ENCODE measurements around the gene USP9Y. TPM values are rescaled to one million over a fixed set of nuclear protein-coding genes. Genes with fewer than 3 reads are reported as not detected.
"Not testable (repeated sequence)": the region's sequence is repeated elsewhere in the genome, so short reads cannot be mapped to it uniquely, and the experiment has no call there.

USP9Y gene
- total RNA-seq: 10 to 100 TPM in 2 of 4 donors, under 1 TPM in 1, not detected in 1; 0.13 to 59.9 (median 47.6) TPM

- 94 to 100% methylated on average over 1 of the region's 1 CpG for WGBS, 2 donors
- TF ChIP-seq POLR2A (IDR thresholded peaks at IDR 0.05) (no peak), CTCF (IDR thresholded peaks at IDR 0.05) (no peak)
- DNase-seq: no peak
- H3K36me3 ChIP-seq: no peaks in the 10 kb centered on the region
- no peak within 1 kb of the TSS for H3K27ac ChIP-seq
- intact Hi-C loops (cut with DNase I): no loop called here
- H3K4me1 ChIP-seq: no peaks in the 10 kb centered on the region
- H3K27me3 ChIP-seq: no peaks in the 10 kb centered on the region
- H3K9me3 ChIP-seq: no peaks in the 10 kb centered on the region
- no peak within 1 kb of the TSS for H3K4me3 ChIP-seq (replicated peaks in 1 of 3)
Observed at GRCh38 chrY:12701181-12701695, at the start of gene USP9Y. TSS of gene USP9Y (plus strand) at chrY:12701231. CDS start at chrY:12709448, 8,217 bp downstream.

GRCh38 chrY:12651621-12652036 lies 49.4 kb upstream of the USP9Y start:
- no peak for TF ChIP-seq CTCF (IDR thresholded peaks at IDR 0.05)
- TF ChIP-seq POLR2A (IDR thresholded peaks at IDR 0.05): no peak

GRCh38 chrY:12661745-12662681 lies 39.0 kb upstream of the USP9Y start:
- H3K27ac ChIP-seq: peak overlapping the region in 1 of 3 donors; percentile 73
- 0 to 2% methylated on average over 34 to 40 of the region's 41 CpGs for WGBS, 2 donors
- H3K4me1 ChIP-seq: no peaks in the 10 kb centered on the region
- peak overlapping the region in 1 of 3 donors; percentile 60 for H3K4me3 ChIP-seq (replicated peaks in 1 of 3)
- H3K9me3 ChIP-seq: no peaks in the 10 kb centered on the region
- intact Hi-C loops (cut with DNase I): no loop called here
- peak; percentile 75 to 77 for DNase-seq
- no peak for TF ChIP-seq POLR2A (IDR thresholded peaks at IDR 0.05)
- no peaks in the 10 kb centered on the region for H3K27me3 ChIP-seq
- H3K36me3 ChIP-seq: no peaks in the 10 kb centered on the region

More at GRCh38 chrY:12651621-12652036, 49.4 kb upstream of the USP9Y start:
- intact Hi-C loops (cut with DNase I): no loop called here
- Histone ChIP-seq H3K36me3 (no peaks in the 10 kb centered on the region), H3K4me1 (no peaks in the 10 kb centered on the region), H3K27ac (no peak overlapping the region), H3K27me3 (no peaks in the 10 kb centered on the region), H3K4me3 (replicated peaks in 1 of 3) (no peak overlapping the region), H3K9me3 (no peaks in the 10 kb centered on the region)
- WGBS, 2 donors: 78 to 85% methylated on average over 4 of the region's 4 CpGs
- no peak for DNase-seq

GRCh38 chrY:12662745-12663591 lies 38.1 kb upstream of the USP9Y start:
- Histone ChIP-seq H3K9me3 (no peaks in the 10 kb centered on the region), H3K4me3 (replicated peaks in 1 of 3) (peak overlapping the region in 1 of 3 donors; percentile 60), H3K27me3 (no peaks in the 10 kb centered on the region), H3K4me1 (no peaks in the 10 kb centered on the region), H3K36me3 (no peaks in the 10 kb centered on the region), H3K27ac (peak overlapping the region in 1 of 3 donors; percentile 66)
- peak; percentile 45 to 48 for DNase-seq
- TF ChIP-seq POLR2A (IDR thresholded peaks at IDR 0.05) (no peak), CTCF (IDR thresholded peaks at IDR 0.05) (no peak)
- 0 to 1% methylated on average over 17 to 38 of the region's 40 CpGs for WGBS, 2 donors
- intact Hi-C loops (cut with DNase I): no loop called here

- H3K9me3 ChIP-seq; H3K4me1 ChIP-seq; H3K4me3 ChIP-seq (replicated peaks in 1 of 3); H3K27ac ChIP-seq; H3K27me3 ChIP-seq; intact Hi-C loops (cut with DNase I); DNase-seq; H3K36me3 ChIP-seq: not testable (repeated sequence)
- WGBS, 2 donors: 45 to 55% methylated on average over 19 to 20 of the region's 20 CpGs
Observed at GRCh38 chrY:12663845-12664244, 37.2 kb upstream of the USP9Y start.
